HG02943 (cell line): ENCODE data around the gene IL22RA1.

Experiments used
- ATAC-seq: cut with Tn5 transposase; IDR thresholded peaks from one replicate; pipeline ENCODE4 v1.9.1; 2021; ENCODE audit warnings: mild to moderate bottlenecking, low read depth, moderate library complexity; ENCODE audit not compliant: unreplicated experiment

Gene IL22RA1

GRCh38 chr1:24117722-24118409 is 25.1 kb downstream of the IL22RA1 start:
- ATAC-seq = no peak

- ATAC-seq = no peak
Measured at GRCh38 chr1:24117132-24117531, 25.8 kb downstream of the IL22RA1 start.

- ATAC-seq = no peak
Measured at GRCh38 chr1:24114753-24115152, 28.2 kb downstream of the IL22RA1 start.

GRCh38 chr1:24113641-24114033 is 29.3 kb downstream of the IL22RA1 start:
- no peak for ATAC-seq

GRCh38 chr1:24111996-24112779 is 30.8 kb downstream of the IL22RA1 start, which contains the start of gene MYOM3:
Gene MYOM3, minus strand, starts transcription at chr1:24112135. Its CDS starts 3,499 bp downstream, at chr1:24108636.
- ATAC-seq = no peak

- ATAC-seq = no peak
Measured at GRCh38 chr1:24111262-24111995, 31.5 kb downstream of the IL22RA1 start.

GRCh38 chr1:24110642-24111261 is 32.2 kb downstream of the IL22RA1 start:
- no peak for ATAC-seq

- no peak for ATAC-seq
Measured at GRCh38 chr1:24109686-24110475, 33.1 kb downstream of the IL22RA1 start.

- ATAC-seq = no peak
Measured at GRCh38 chr1:24109166-24109483, 33.8 kb downstream of the IL22RA1 start.

GRCh38 chr1:24108334-24109165 is 34.4 kb downstream of the IL22RA1 start:
- no peak for ATAC-seq

GRCh38 chr1:24107462-24108138 is 35.3 kb downstream of the IL22RA1 start:
- ATAC-seq = no peak

GRCh38 chr1:24105368-24106160 is 37.4 kb downstream of the IL22RA1 start:
- ATAC-seq = no peak

GRCh38 chr1:24104854-24105253 is 38.1 kb downstream of the IL22RA1 start:
- no peak for ATAC-seq

- no peak for ATAC-seq
Measured at GRCh38 chr1:24103879-24104278, 39.1 kb downstream of the IL22RA1 start.

GRCh38 chr1:24103408-24103807 is 39.5 kb downstream of the IL22RA1 start:
- ATAC-seq = no peak

- ATAC-seq = no peak
Measured at GRCh38 chr1:24102961-24103360, 40.0 kb downstream of the IL22RA1 start.

- no peak for ATAC-seq
Measured at GRCh38 chr1:24101796-24102586, 40.9 kb downstream of the IL22RA1 start.
